ENCODE data around the gene MSX2. TPM values are rescaled to one million over a fixed set of nuclear protein-coding genes. Genes with fewer than 3 reads are reported as not detected.

Gene MSX2
- total RNA-seq, 2 experiments from 2014 or later, result not detected

DNA sequence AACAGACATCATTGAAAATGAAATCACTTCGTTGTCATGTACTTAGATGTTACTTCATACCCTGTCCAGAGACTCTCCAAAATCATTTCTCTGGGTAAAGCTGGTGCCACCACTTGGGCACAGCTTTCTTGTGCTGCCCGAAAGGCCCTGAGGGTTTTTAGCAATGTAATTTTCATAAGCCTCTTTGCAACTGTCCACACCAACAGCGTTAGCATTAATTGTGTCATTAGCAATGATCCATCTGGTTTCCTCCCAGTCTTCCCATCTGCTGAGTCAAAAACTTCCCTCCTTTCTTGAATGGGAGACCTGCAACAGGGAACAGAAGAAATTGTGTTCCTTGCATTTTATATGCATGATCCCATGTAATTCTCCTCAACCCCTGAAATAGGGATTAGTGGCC lies 8.6 kb upstream of the MSX2 start:
- ChIA-PET POLR2A (interaction anchor here (0.6 to 1.1 kb wide), 2 partner anchors 11 to 1661 kb away, joined by 4 read pairs; no protein-coding TSS in a partner anchor), CTCF (ENCODE audit: unreplicated experiment) (no interaction called here)
- TF ChIP-seq EZH2phosphoT487 (IDR thresholded peaks at IDR 0.05; ENCODE audit: borderline replicate concordance, low read depth, low read length), result no peak
- no peak for TF ChIP-seq CTCF (conservative IDR thresholded peaks at IDR 0.05; ENCODE audit: low read length)
- no peak for DNase-seq (ENCODE audit: low spot score)
- H3K4me3 ChIP-seq (ENCODE audit: low read depth, low read length, poor library complexity, severe bottlenecking), result no peak overlapping the region
- no peak overlapping the region for H2AFZ ChIP-seq (ENCODE audit: low read length)
- H3K9me2 ChIP-seq (ENCODE audit: insufficient read depth, low read length), result no peaks in the 10 kb centered on the region
- H3K4me1 ChIP-seq (ENCODE audit: insufficient read depth, low read length, poor library complexity, severe bottlenecking), result no peaks in the 10 kb centered on the region
- no peaks in the 10 kb centered on the region for H3K79me2 ChIP-seq (ENCODE audit: insufficient read depth, low read depth, low read length)
- H3K4me2 ChIP-seq (ENCODE audit: low read length), result no peak overlapping the region
- no peak overlapping the region for H3K27ac ChIP-seq (ENCODE audit: low read depth, low read length, poor library complexity, severe bottlenecking)
- no TSS peak for BruUV-seq (replicated peaks)
- no peaks in the 10 kb centered on the region for H3K9me3 ChIP-seq (ENCODE audit: low read length)
- no peaks in the 10 kb centered on the region for H3K36me3 ChIP-seq (ENCODE audit: insufficient read depth, low read length)
- intact Hi-C loops (cut with micrococcal nuclease; ENCODE audit: unreplicated experiment), result no loop called here
- H4K20me1 ChIP-seq (ENCODE audit: insufficient read depth, low read length), result no peaks in the 10 kb centered on the region

GRCh38 chr5:174717826-174718455 lies 6.4 kb upstream of the MSX2 start:
- H3K27ac ChIP-seq (ENCODE audit: low read depth, low read length, poor library complexity, severe bottlenecking), result no peak overlapping the region
- POLR2A ChIA-PET, result no interaction called here
- H3K4me3 ChIP-seq (ENCODE audit: low read depth, low read length, poor library complexity, severe bottlenecking), result no peak overlapping the region
- no peaks in the 10 kb centered on the region for H3K4me1 ChIP-seq (ENCODE audit: insufficient read depth, low read length, poor library complexity, severe bottlenecking)
- no peaks in the 10 kb centered on the region for H3K9me2 ChIP-seq (ENCODE audit: insufficient read depth, low read length)
- CTCF ChIA-PET (ENCODE audit: unreplicated experiment), result no interaction called here
- TF ChIP-seq CTCF (conservative IDR thresholded peaks at IDR 0.05; ENCODE audit: low read length) (no peak), EZH2phosphoT487 (IDR thresholded peaks at IDR 0.05; ENCODE audit: borderline replicate concordance, low read depth, low read length) (no peak)
- no peak overlapping the region for H3K4me2 ChIP-seq (ENCODE audit: low read length)
- no peak for DNase-seq (ENCODE audit: low spot score)
- H3K79me2 ChIP-seq (ENCODE audit: insufficient read depth, low read depth, low read length), result no peaks in the 10 kb centered on the region
- H4K20me1 ChIP-seq (ENCODE audit: insufficient read depth, low read length), result no peaks in the 10 kb centered on the region
- no peak overlapping the region for H2AFZ ChIP-seq (ENCODE audit: low read length)
- no TSS peak for BruUV-seq (replicated peaks)
- no peaks in the 10 kb centered on the region for H3K36me3 ChIP-seq (ENCODE audit: insufficient read depth, low read length)
- intact Hi-C loops (cut with micrococcal nuclease; ENCODE audit: unreplicated experiment), result no loop called here
- no peaks in the 10 kb centered on the region for H3K9me3 ChIP-seq (ENCODE audit: low read length)

- no peak overlapping the region for H3K27ac ChIP-seq (ENCODE audit: low read depth, low read length, poor library complexity, severe bottlenecking)
- H3K9me2 ChIP-seq (ENCODE audit: insufficient read depth, low read length), result no peaks in the 10 kb centered on the region
- no peaks in the 10 kb centered on the region for H3K9me3 ChIP-seq (ENCODE audit: low read length)
- no peaks in the 10 kb centered on the region for H3K36me3 ChIP-seq (ENCODE audit: insufficient read depth, low read length)
- H4K20me1 ChIP-seq (ENCODE audit: insufficient read depth, low read length), result no peaks in the 10 kb centered on the region
- no peaks in the 10 kb centered on the region for H3K79me2 ChIP-seq (ENCODE audit: insufficient read depth, low read depth, low read length)
- DNase-seq (ENCODE audit: low spot score), result no peak
- H2AFZ ChIP-seq (ENCODE audit: low read length), result no peak overlapping the region
- CTCF ChIA-PET (ENCODE audit: unreplicated experiment), result no interaction called here
- H3K4me3 ChIP-seq (ENCODE audit: low read depth, low read length, poor library complexity, severe bottlenecking), result no peak overlapping the region
- BruUV-seq (replicated peaks), result no TSS peak
- POLR2A ChIA-PET, result no interaction called here
- H3K4me2 ChIP-seq (ENCODE audit: low read length), result no peak overlapping the region
- no peaks in the 10 kb centered on the region for H3K4me1 ChIP-seq (ENCODE audit: insufficient read depth, low read length, poor library complexity, severe bottlenecking)
- intact Hi-C loops (cut with micrococcal nuclease; ENCODE audit: unreplicated experiment), result no loop called here
- TF ChIP-seq CTCF (conservative IDR thresholded peaks at IDR 0.05; ENCODE audit: low read length), result no peak
- TF ChIP-seq EZH2phosphoT487 (IDR thresholded peaks at IDR 0.05; ENCODE audit: borderline replicate concordance, low read depth, low read length), result no peak
These were observed 5.3 kb upstream of the MSX2 start for GRCh38 chr5:174718880-174719610.

Data from OCI-LY7 (cell line).